ENCODE measurements around the gene NXPE2.
"Not testable (repeated sequence)": the region's sequence is repeated elsewhere in the genome, so short reads cannot be mapped to it uniquely, and the experiment has no call there.

NXPE2 gene

GRCh38 chr11:114678125-114679036 is at the start of gene NXPE2:
NXPE2 (plus strand) TSS chr11:114678527; CDS start chr11:114678576, 49 bp downstream.
- DNase-seq, result no peak

- not testable (repeated sequence) for DNase-seq
These were observed 46.8 kb upstream of the NXPE2 start for GRCh38 chr11:114631445-114631965.

GRCh38 chr11:114639440-114639839 is 38.9 kb upstream of the NXPE2 start:
- not testable (repeated sequence) for DNase-seq

GRCh38 chr11:114650661-114651060 is 27.7 kb upstream of the NXPE2 start:
- no peak for DNase-seq

- DNase-seq, result no peak
These were observed 27.1 kb upstream of the NXPE2 start for GRCh38 chr11:114651145-114651718.

- no peak for DNase-seq
These were observed 25.2 kb upstream of the NXPE2 start for GRCh38 chr11:114653148-114653547.

- no peak for DNase-seq
These were observed 13.7 kb upstream of the NXPE2 start for GRCh38 chr11:114664641-114665040.

- no peak for DNase-seq
These were observed 11.6 kb upstream of the NXPE2 start for GRCh38 chr11:114666760-114667159.

GRCh38 chr11:114668109-114668508 is 10.2 kb upstream of the NXPE2 start:
- DNase-seq, result no peak

- DNase-seq, result no peak
These were observed 4.7 kb upstream of the NXPE2 start for GRCh38 chr11:114673661-114674060.

GRCh38 chr11:114679505-114679904 is 1.2 kb downstream of the NXPE2 start:
- DNase-seq, result no peak

- no peak for DNase-seq
These were observed 4.7 kb downstream of the NXPE2 start for GRCh38 chr11:114683007-114683406.

- DNase-seq, result no peak
These were observed 6.3 kb downstream of the NXPE2 start for GRCh38 chr11:114684636-114685035.

GRCh38 chr11:114685097-114685496 is 6.8 kb downstream of the NXPE2 start:
- no peak for DNase-seq

GRCh38 chr11:114705280-114706024 is 27.1 kb downstream of the NXPE2 start:
- DNase-seq, result no peak

GRCh38 chr11:114709960-114710359 is 31.6 kb downstream of the NXPE2 start:
- no peak for DNase-seq

GRCh38 chr11:114713756-114714155 is 35.4 kb downstream of the NXPE2 start:
- no peak for DNase-seq

- DNase-seq, result no peak
These were observed 41.2 kb downstream of the NXPE2 start for GRCh38 chr11:114719562-114719961.

- DNase-seq, result no peak
These were observed 46.7 kb downstream of the NXPE2 start for GRCh38 chr11:114724916-114725524.

GRCh38 chr11:114725623-114726022 is 47.3 kb downstream of the NXPE2 start:
- no peak for DNase-seq

- no peak for DNase-seq
These were observed 58.5 kb downstream of the NXPE2 start for GRCh38 chr11:114736806-114737205.

GRCh38 chr11:114738954-114739353 is 60.6 kb downstream of the NXPE2 start:
- no peak for DNase-seq

- DNase-seq, result no peak
These were observed 66.9 kb downstream of the NXPE2 start for GRCh38 chr11:114745150-114745671.
